Measurements from ENCODE around the gene LSR.

LSR gene

GRCh38 chr19:35294859-35295791, 46.3 kb downstream of the LSR start:
- DNase-seq, result no peak
- intact Hi-C loops (cut with DNase I), result no loop called here

GRCh38 chr19:35295792-35296462, 47.1 kb downstream of the LSR start:
- intact Hi-C loops (cut with DNase I), result no loop called here
- DNase-seq, result peak in 1 of 10 donors; percentile 60

GRCh38 chr19:35296644-35297514, 48.1 kb downstream of the LSR start:
- DNase-seq, result no peak

GRCh38 chr19:35297515-35297848, 48.7 kb downstream of the LSR start:
- no peak for DNase-seq
- intact Hi-C loops (cut with DNase I), result no loop called here

More at GRCh38 chr19:35296644-35297514, 48.1 kb downstream of the LSR start:
- intact Hi-C loops (cut with DNase I), result no loop called here

- DNase-seq, result no peak
- intact Hi-C loops (cut with DNase I), result no loop called here
Measured at GRCh38 chr19:35297922-35298321, 49.1 kb downstream of the LSR start.

- intact Hi-C loops (cut with DNase I), result no loop called here
- DNase-seq, result no peak
Measured at GRCh38 chr19:35298561-35298972, 49.8 kb downstream of the LSR start.

GRCh38 chr19:35299523-35300338, 50.9 kb downstream of the LSR start:
- DNase-seq, result peak in 7 of 10 donors; percentile 37 to 95 (median 66)
- intact Hi-C loops (cut with DNase I), result no loop called here

GRCh38 chr19:35300339-35300649, 51.5 kb downstream of the LSR start:
- intact Hi-C loops (cut with DNase I), result no loop called here
- peak in 1 of 10 donors; percentile 50 for DNase-seq

- DNase-seq, result no peak
- intact Hi-C loops (cut with DNase I), result no loop called here
Measured at GRCh38 chr19:35301961-35302360, 53.2 kb downstream of the LSR start.

GRCh38 chr19:35302446-35302845, 53.6 kb downstream of the LSR start:
- DNase-seq, result peak in 1 of 10 donors; percentile 56
- intact Hi-C loops (cut with DNase I), result no loop called here

- intact Hi-C loops (cut with DNase I), result no loop called here
- DNase-seq, result no peak
Measured at GRCh38 chr19:35303357-35303915, 54.6 kb downstream of the LSR start.

GRCh38 chr19:35304036-35304435, 55.2 kb downstream of the LSR start:
- no peak for DNase-seq
- intact Hi-C loops (cut with DNase I), result no loop called here

- peak in 2 of 10 donors; percentile 48 to 52 for DNase-seq
Measured at GRCh38 chr19:35305181-35305580, 56.4 kb downstream of the LSR start.

GRCh38 chr19:35306473-35307246, 57.9 kb downstream of the LSR start:
- intact Hi-C loops (cut with DNase I), result no loop called here
- DNase-seq, result no peak

More at GRCh38 chr19:35305181-35305580, 56.4 kb downstream of the LSR start:
- intact Hi-C loops (cut with DNase I), result no loop called here

- intact Hi-C loops (cut with DNase I), result no loop called here
- DNase-seq, result peak in 1 of 10 donors; percentile 50
Measured at GRCh38 chr19:35307931-35308330, 59.1 kb downstream of the LSR start.

GRCh38 chr19:35308910-35309309, 60.1 kb downstream of the LSR start:
- intact Hi-C loops (cut with DNase I), result no loop called here
- no peak for DNase-seq

- peak in 1 of 10 donors; percentile 53 for DNase-seq
- intact Hi-C loops (cut with DNase I), result no loop called here
Measured at GRCh38 chr19:35309481-35310279, 60.9 kb downstream of the LSR start.

GRCh38 chr19:35310331-35310730, 61.5 kb downstream of the LSR start:
- DNase-seq, result peak in 1 of 10 donors; percentile 59
- intact Hi-C loops (cut with DNase I), result no loop called here
